Stimulated activated CD4-positive, alpha-beta T cell treated with anti-CD3 and anti-CD28 coated beads, Interleukin-12 subunit alpha, Interleukin-12 subunit beta, amount 100 ng/mL, for 48 hours (primary cell): ENCODE results near the gene TMPRSS11A.

ENCODE experiments used
- DNase-seq, 3 donors: peaks; one replicate each; pipeline ENCODE4 v3.0.0-alpha.2; 2020; ENCODE audit warnings: low read depth in 2 of 3, low spot score in 1 of 3

Gene TMPRSS11A

DNA sequence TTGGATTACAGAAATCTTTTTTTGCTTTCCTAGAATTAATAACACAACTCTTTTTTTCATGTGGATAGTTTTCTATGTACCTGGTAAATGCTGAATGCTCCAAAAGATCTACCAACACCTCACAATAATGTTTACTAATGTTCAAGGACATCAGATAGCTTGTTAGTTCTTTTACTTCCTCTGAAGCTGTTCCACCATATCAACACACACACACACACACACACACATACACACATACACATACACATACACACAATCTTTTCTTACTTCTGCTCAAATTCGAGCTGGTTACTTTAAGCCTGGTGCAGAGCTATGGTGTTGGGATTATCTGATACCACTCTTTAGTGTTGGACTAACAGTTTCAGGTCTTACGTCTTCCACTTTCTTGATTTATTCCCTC is 51.2 kb downstream of the TMPRSS11A start:
- no peak for DNase-seq

DNA sequence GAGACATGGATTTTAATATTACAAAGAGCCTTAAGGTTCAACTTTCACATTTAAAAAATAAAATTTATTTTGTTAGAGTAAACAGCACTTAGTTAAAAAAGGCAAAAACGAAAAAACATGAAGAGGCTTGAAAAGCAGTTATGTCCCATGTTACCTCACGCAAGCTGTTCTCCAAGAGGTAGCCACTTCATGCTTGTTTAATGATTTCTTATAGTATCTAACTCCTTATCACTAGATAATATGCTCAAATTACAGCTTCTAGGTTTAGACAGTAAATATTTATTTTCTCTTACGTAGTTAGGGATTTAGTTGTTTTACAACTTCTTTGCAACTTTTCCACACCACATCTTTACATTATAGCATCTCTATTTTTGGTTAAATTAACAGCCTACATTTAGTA is 51.7 kb downstream of the TMPRSS11A start:
- DNase-seq: no peak

- DNase-seq: no peak
Observed at GRCh38 chr4:67911141-67911540, 52.2 kb downstream of the TMPRSS11A start.

DNA sequence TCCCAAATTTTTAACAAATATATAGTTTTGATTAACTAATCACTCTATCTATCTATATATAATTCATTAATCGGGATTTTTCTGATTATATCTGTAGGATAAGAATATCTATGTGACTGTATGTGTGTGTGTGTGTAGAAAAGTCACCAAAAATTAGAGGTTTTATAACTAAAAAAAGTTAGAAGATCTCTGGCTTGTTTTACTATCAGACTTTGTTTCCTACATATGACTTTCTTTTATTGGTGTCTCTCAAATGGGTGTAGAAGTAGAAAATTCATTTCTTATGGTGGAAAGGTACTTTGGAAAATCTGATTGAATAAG is 52.7 kb downstream of the TMPRSS11A start:
- DNase-seq: no peak

DNA sequence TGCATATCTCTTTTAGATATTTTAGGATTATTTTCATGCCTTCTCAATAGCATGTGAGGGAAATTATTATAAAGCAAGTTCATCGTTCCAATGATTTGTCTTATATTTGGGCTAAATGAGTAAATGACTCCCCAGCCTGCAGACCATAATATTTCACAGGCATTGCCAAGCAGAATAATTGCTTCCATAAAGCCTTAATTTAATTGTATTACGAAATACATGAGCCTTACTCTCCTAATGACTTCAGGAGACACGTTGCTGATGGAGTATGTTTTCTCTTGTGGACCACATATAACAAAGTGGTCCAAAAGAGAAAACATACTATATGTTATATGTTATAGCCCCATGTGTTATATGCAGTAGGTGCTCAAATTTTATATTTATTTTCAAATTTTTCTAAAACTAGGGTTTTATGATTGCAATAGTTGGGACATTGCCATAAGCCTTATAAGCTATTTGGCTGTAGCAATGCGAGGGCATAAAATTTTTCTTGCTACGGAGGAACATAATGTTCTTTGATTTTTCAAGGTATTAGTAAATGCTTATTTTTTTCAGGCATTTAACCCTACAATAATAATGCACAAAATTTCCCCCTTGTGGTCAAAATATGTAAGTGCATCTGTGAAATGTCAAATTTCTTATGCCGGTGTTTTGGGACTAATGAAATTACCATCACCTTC is 53.2 kb downstream of the TMPRSS11A start:
- no peak for DNase-seq

GRCh38 chr4:67907650-67908049 is 55.6 kb downstream of the TMPRSS11A start:
- no peak for DNase-seq

DNA sequence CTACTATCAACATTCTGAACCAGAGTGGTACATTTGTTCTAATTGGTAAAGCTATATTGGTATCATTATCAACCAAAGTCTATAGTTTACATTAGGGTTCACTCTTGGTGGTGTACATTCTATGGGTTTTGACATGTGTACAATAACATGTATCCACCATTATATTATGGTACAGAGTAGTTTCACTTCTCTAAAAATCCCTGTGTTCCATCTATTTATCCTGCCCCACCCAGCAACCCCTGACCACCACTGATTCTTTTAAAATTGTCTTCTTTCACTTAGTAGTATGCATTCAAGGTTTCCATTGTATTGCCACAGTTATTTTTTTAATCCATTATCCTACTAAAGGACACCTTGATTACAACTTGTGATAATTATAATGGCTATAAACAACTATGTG is 64.2 kb downstream of the TMPRSS11A start:
- no peak for DNase-seq

DNA sequence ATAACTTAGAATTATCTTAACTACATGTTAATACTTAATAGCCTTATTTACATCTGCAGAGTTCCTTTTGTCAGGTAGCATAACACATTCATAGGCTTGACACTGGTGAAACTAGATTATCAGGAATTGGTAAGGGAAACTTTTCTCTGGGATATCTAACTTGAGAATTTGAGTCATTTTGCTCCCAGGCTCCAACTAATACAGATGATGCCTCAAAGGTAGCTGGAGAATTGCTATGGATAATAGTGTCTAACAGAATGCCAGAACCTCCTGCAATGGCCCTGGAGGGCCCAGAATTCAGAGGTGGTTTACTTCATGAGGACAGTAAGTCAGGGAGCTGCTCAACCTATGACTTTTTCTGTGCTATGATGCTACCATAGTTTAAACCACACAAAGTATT is 65.6 kb downstream of the TMPRSS11A start:
- no peak for DNase-seq

- DNase-seq: no peak
Observed at GRCh38 chr4:67896421-67897065, 66.8 kb downstream of the TMPRSS11A start.

- no peak for DNase-seq
Observed at GRCh38 chr4:67894659-67895058, 68.6 kb downstream of the TMPRSS11A start.

DNA sequence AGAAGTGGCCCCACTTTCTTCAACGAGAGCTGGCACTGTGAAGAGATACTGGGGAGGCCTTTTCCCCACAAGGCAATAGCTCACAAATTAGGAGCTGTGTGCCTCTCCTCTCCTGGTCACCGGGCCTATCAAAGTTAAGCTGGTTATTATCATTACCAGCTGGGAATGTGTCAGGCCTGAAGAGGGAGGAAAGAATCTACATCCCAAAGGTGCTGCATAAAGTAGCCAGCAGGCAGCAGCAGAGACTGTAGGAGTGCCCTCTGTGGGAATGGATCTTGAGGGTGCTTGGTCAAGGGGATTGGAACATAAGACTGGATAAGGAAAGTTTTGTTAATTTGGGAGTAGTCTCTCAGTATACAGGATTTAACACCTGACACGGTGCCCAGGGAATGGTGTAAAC is 70.4 kb downstream of the TMPRSS11A start:
- DNase-seq: no peak

GRCh38 chr4:67892253-67892652 is 71.0 kb downstream of the TMPRSS11A start:
- DNase-seq: no peak

DNA sequence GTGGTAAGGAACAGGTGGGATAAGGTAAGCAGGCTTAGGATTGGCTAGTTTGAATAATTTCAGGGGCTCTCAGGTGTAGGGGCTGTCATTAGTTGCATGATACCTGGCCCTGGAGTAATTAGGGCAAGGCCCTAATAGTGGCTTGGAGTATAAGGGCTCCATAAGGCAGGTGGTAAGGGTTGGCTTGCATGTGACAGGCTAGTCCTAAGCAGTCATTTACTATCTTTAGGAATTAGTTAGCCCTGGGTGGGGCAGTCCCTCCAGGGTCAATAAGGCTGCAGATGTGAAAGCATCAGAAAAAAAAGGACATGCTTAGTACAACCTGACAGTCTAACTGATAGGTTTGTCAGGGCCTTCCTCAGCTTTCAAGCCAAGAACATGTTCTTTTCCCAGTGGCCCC is 71.6 kb downstream of the TMPRSS11A start:
- no peak for DNase-seq

DNA sequence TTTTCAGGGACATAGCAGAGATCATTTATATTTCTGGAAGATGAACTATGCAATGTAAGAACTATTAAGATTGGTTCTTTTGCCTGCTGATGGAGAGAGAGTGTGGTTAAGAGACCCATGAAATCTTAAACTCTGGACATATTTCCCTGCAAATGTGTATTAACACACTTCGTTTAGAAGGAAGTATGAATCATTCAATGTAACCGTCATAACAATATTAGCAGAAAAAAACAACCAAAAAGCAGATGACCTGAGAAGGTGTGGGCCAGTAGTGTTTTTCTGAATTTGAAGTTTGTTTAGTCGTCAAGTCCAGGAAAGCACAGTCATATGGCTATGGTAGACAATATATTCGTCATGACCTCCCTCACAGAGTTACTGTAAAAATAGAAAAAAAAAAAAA is 77.0 kb downstream of the TMPRSS11A start:
- DNase-seq: no peak

- DNase-seq: no peak
Observed at GRCh38 chr4:67885762-67886161, 77.5 kb downstream of the TMPRSS11A start.

GRCh38 chr4:67884701-67885100 is 78.6 kb downstream of the TMPRSS11A start:
- DNase-seq: no peak

DNA sequence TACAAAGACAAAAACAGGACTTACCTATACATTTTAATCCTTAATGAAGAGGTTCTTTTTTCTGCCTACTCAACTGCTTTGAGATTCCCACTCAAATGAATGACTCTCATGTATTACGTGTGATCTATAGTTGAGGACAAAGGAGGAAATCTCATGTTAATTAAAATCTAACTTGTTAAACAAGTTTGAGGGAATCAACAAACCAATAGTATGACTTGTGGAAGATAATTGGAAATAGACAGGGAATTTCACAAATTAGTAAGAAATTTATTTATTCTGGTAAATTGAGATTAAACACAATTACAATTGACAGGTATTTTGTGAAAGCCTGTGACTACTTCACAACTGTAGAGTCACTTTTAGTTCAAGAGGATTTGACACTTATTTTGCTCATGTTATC is 79.4 kb downstream of the TMPRSS11A start, which contains the start of gene TMPRSS11D:
TSS of gene TMPRSS11D (minus strand) at position 101 of the 400 bp plus-strand sequence. CDS start at position 32, 69 bp downstream.
- no peak for DNase-seq

- no peak for DNase-seq
Observed at GRCh38 chr4:67883458-67883857, 79.8 kb downstream of the TMPRSS11A start.

- no peak for DNase-seq
Observed at GRCh38 chr4:67880866-67881610, 82.3 kb downstream of the TMPRSS11A start.

DNA sequence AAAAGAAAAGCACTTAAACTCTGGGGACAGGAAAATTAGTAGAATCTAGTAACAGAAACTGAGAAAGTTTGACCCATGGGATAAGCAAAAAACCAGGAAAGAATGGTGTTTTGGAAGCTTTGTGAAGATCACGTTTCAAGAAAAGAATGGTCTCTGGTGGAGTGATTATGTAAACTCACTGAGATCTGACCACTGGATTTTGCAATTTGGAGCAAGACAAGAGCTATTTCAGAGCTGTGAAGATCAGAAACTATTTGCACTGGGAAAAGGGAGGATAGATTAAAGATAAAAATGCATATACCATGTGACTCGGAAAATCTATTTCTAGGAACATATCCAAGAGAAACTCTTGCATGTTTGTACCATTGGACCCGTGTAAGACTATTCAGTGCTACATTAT is 83.8 kb downstream of the TMPRSS11A start:
- DNase-seq: no peak

GRCh38 chr4:67877086-67877485 is 86.2 kb downstream of the TMPRSS11A start:
- no peak for DNase-seq

DNA sequence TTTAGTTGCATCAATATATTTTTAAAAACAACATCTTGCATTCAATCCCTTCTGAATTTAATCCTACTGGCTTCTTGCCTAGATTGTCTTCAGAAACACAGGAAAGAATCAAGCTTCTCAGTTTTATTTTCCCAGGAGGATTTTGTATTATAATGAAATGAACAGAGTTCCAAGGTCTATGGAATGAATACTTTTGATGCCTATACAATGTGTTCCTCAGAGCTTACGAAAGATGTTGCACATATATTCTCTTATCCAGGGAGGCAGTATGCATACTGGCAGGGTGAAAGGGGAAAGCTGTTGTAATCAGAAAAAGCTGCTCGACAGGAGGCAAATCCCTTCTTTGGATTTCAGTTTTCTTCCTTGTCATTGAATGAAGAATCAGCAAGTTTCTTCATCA is 88.3 kb downstream of the TMPRSS11A start:
- no peak for DNase-seq
